Measurements from ENCODE around the gene CACNA2D3.

GRCh38 chr3:54536450-54536849 lies 414.1 kb downstream of the CACNA2D3 start:
- no peak for TF ChIP-seq CTCF (IDR thresholded peaks at IDR 0.05)
- no peak for TF ChIP-seq POLR2A (IDR thresholded peaks at IDR 0.05)

Measured in lower leg skin (tissue), 3 donors.